ENCODE measurements around the gene RFX5.

- TF ChIP-seq, protein P1, sequence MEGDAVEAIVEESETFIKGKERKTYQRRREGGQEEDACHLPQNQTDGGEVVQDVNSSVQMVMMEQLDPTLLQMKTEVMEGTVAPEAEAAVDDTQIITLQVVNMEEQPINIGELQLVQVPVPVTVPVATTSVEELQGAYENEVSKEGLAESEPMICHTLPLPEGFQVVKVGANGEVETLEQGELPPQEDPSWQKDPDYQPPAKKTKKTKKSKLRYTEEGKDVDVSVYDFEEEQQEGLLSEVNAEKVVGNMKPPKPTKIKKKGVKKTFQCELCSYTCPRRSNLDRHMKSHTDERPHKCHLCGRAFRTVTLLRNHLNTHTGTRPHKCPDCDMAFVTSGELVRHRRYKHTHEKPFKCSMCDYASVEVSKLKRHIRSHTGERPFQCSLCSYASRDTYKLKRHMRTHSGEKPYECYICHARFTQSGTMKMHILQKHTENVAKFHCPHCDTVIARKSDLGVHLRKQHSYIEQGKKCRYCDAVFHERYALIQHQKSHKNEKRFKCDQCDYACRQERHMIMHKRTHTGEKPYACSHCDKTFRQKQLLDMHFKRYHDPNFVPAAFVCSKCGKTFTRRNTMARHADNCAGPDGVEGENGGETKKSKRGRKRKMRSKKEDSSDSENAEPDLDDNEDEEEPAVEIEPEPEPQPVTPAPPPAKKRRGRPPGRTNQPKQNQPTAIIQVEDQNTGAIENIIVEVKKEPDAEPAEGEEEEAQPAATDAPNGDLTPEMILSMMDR (IDR thresholded peaks at IDR 0.05): no peak
- no peak for TF ChIP-seq POLR2A (IDR thresholded peaks at IDR 0.05)
Measured at GRCh38 chr1:151336556-151336955, 10.5 kb downstream of the RFX5 start.
